Omental fat pad (tissue), 4 donors: ENCODE data around the gene TTLL3. TPM values are rescaled to one million over a fixed set of nuclear protein-coding genes. Genes with fewer than 3 reads are reported as not detected.

Experiments
- ATAC-seq: fragments of 150-250 bp; one replicate; pipeline ENCODE4 v1.9.1; 2016; ENCODE audit warnings: mild to moderate bottlenecking, moderate library complexity; ENCODE audit not compliant: low FRiP score
- DNase-seq: peaks from one replicate; pipeline ENCODE4 v3.0.0-alpha.2; 2019; ENCODE audit warnings: low spot score
- CTCF ChIP-seq, 3 donors: fragments of 450-650 bp; IDR thresholded peaks; one replicate each; pipeline ENCODE4 v1.5.1; 2016 to 2017; ENCODE audit warnings: antibody characterized with exemption in 3 of 3, mild to moderate bottlenecking in 3 of 3, moderate library complexity in 2 of 3
- total RNA-seq, 4 donors: library from RNA; depleted of rRNA; stranded (reverse); fragments of >200 nt; gene quantifications; one replicate each; pipeline ENCODE4 v1.1.0, GENCODE V29; 2016

TTLL3 gene
- total RNA-seq, 4 donors from 2014 or later = 40.4 to 91.1 (median 54.7) TPM

- DNase-seq (no peak), ATAC-seq (peak; percentile 93)
Observed at GRCh38 chr3:9884555-9885165, 74.6 kb downstream of the TTLL3 start.

More at GRCh38 chr3:9884555-9885165, 74.6 kb downstream of the TTLL3 start:
- TF ChIP-seq CTCF (IDR thresholded peaks at IDR 0.05) = no peak

Other genes with a start within 250 kb of the TTLL3 start
- gene MTMR14, start 160.8 kb upstream of the TTLL3 start, total RNA-seq = 10 to 100 TPM; 23.5 to 43.5 (median 32.4) TPM
- not detected for gene CPNE9, start 106.4 kb upstream of the TTLL3 start, total RNA-seq
- gene BRPF1, start 78.5 kb upstream of the TTLL3 start, total RNA-seq = 10 to 100 TPM; 15.6 to 35.7 (median 17.8) TPM
- 10 to 100 TPM; 15.6 to 27.1 (median 19.5) TPM for gene OGG1, start 60.3 kb upstream of the TTLL3 start, total RNA-seq
- 100 to 1,000 TPM in 1 of 4 donors, 10 to 100 TPM in 3; 50.9 to 180 (median 77.6) TPM for gene CAMK1, start 40.3 kb upstream of the TTLL3 start, total RNA-seq
- gene TADA3, start 17.8 kb upstream of the TTLL3 start, total RNA-seq = 10 to 100 TPM; 45.0 to 61.1 (median 52.2) TPM
- gene ARPC4, start 17.2 kb upstream of the TTLL3 start, total RNA-seq = 100 to 1,000 TPM in 3 of 4 donors, 10 to 100 TPM in 1; 99.0 to 141 (median 122) TPM
- gene RPUSD3, start 33.7 kb downstream of the TTLL3 start, total RNA-seq = 10 to 100 TPM; 18.4 to 44.9 (median 35.4) TPM
- 1,000 to 10,000 TPM in 1 of 4 donors, 100 to 1,000 TPM in 3; 318 to 1,481 (median 713) TPM for gene CIDEC, start 70.0 kb downstream of the TTLL3 start, total RNA-seq
- 10 to 100 TPM; 50.4 to 91.0 (median 75.6) TPM for gene JAGN1, start 80.3 kb downstream of the TTLL3 start, total RNA-seq
- gene IL17RE, start 92.6 kb downstream of the TTLL3 start, total RNA-seq = 10 to 100 TPM in 2 of 4 donors, 1 to 10 TPM in 2; 7.7 to 13.8 (median 10.3) TPM
- gene IL17RC, start 106.8 kb downstream of the TTLL3 start, total RNA-seq = 10 to 100 TPM; 53.4 to 97.6 (median 58.2) TPM
- 10 to 100 TPM; 26.8 to 52.3 (median 38.4) TPM for gene CRELD1, start 123.6 kb downstream of the TTLL3 start, total RNA-seq
- gene PRRT3, start 142.1 kb downstream of the TTLL3 start, total RNA-seq = 1 to 10 TPM; 1.1 to 2.8 (median 1.3) TPM
- 100 to 1,000 TPM in 1 of 4 donors, 10 to 100 TPM in 3; 50.8 to 116 (median 71.5) TPM for gene EMC3, start 176.6 kb downstream of the TTLL3 start, total RNA-seq
- gene FANCD2, start 216.2 kb downstream of the TTLL3 start, total RNA-seq = 1 to 10 TPM; 1.7 to 3.5 (median 3.3) TPM